PFSK-1 (cell line): ENCODE results near the gene TTC39C.

Source experiments
- POLR2AphosphoS5 ChIP-seq: IDR thresholded peaks from 2 replicates; pipeline ENCODE4 v1.6.1; 2012; ENCODE audit warnings: low read depth, mild to moderate bottlenecking, control low read depth, low read length, moderate library complexity
- TF ChIP-seq, protein P1 (sequence below), 2 experiments: IDR thresholded peaks; 2 replicates each; pipeline versions ENCODE4 v1.6.1 to v1.8.0; 2011 to 2012; ENCODE audit warnings: low read depth in 2 of 2, low read length in 2 of 2, control low read depth in 1 of 2, inconsistent platforms in 1 of 2, mild to moderate bottlenecking in 1 of 2, moderate library complexity in 1 of 2; ENCODE audit not compliant: insufficient read depth in 1 of 2

DNA sequence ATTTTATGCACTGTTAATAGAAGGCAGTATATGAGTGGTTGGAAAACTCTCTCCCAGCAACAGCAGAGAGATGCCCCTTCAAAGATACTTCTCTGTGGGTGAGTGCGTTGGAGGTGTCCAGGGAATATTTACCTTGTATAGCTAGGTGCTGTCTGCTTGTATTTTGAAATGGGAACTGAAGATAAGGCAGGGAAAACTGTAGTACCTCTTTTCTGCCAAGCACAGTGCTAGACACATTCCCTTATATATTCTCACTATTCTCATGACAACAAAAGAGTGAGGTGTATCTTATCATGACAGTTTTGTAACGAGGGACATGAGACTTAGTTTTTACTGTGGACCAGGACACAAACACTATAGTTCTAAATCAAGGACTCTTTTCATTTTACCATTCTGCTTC lies 2.1 kb downstream of the TTC39C start:
- TF ChIP-seq, protein P1, sequence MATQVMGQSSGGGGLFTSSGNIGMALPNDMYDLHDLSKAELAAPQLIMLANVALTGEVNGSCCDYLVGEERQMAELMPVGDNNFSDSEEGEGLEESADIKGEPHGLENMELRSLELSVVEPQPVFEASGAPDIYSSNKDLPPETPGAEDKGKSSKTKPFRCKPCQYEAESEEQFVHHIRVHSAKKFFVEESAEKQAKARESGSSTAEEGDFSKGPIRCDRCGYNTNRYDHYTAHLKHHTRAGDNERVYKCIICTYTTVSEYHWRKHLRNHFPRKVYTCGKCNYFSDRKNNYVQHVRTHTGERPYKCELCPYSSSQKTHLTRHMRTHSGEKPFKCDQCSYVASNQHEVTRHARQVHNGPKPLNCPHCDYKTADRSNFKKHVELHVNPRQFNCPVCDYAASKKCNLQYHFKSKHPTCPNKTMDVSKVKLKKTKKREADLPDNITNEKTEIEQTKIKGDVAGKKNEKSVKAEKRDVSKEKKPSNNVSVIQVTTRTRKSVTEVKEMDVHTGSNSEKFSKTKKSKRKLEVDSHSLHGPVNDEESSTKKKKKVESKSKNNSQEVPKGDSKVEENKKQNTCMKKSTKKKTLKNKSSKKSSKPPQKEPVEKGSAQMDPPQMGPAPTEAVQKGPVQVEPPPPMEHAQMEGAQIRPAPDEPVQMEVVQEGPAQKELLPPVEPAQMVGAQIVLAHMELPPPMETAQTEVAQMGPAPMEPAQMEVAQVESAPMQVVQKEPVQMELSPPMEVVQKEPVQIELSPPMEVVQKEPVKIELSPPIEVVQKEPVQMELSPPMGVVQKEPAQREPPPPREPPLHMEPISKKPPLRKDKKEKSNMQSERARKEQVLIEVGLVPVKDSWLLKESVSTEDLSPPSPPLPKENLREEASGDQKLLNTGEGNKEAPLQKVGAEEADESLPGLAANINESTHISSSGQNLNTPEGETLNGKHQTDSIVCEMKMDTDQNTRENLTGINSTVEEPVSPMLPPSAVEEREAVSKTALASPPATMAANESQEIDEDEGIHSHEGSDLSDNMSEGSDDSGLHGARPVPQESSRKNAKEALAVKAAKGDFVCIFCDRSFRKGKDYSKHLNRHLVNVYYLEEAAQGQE (IDR thresholded peaks at IDR 0.05; ENCODE audit: insufficient read depth in 1 of 2, low read depth in 2 of 2, low read length in 2 of 2): no peak
- no peak for TF ChIP-seq POLR2AphosphoS5
